H1 (cell line): ENCODE measurements around the gene ABCC4. TPM values are rescaled to one million over a fixed set of nuclear protein-coding genes. Genes with fewer than 3 reads are reported as not detected.

ENCODE experiments used
- CTCF ChIA-PET: fragments of 300-600 bp; sonication (Branson Sonifier 250); formaldehyde crosslinking; loops from one replicate; lab custom pipeline; 2021; ENCODE audit not compliant: partially characterized antibody; lab: Charles Lee
- POLR2A ChIA-PET: fragments of 300-600 bp; sonication (Branson Sonifier 250); formaldehyde crosslinking; loops from one replicate; lab custom pipeline; 2021; ENCODE audit warnings: inconsistent platforms; ENCODE audit not compliant: partially characterized antibody; lab: Charles Lee
- DNase-seq, 2 experiments: peaks; one replicate each; pipeline versions ENCODE4 v3.0.0 to v3.0.0-alpha.2; 2010 to 2022; ENCODE audit warnings: low spot score in 2 of 2, low read depth in 1 of 2, mixed read lengths in 1 of 2
- FAIRE-seq: peaks from 2 replicates; lab custom pipeline; 2011; peaks lifted over from hg19 to GRCh38; lab: Jason Lieb, UNC
- H2AFZ ChIP-seq: 2 replicates; pipeline ENCODE4 v1.8.1; 2012; ENCODE audit warnings: low read length, inconsistent platforms
- H2AK5ac ChIP-seq: 2 replicates; pipeline ENCODE4 v1.6.1; 2013; ENCODE audit warnings: low read depth, low read length
- H2BK120ac ChIP-seq: replicated peaks from 2 replicates; pipeline ENCODE3; 2013; ENCODE audit warnings: low read depth, low read length, inconsistent platforms
- H2BK12ac ChIP-seq: 2 replicates; pipeline ENCODE4 v1.6.1; 2013; ENCODE audit warnings: low read depth, low read length
- H2BK15ac ChIP-seq: 2 replicates; pipeline ENCODE4 v1.6.1; 2013; ENCODE audit warnings: low read length
- H2BK20ac ChIP-seq: 2 replicates; pipeline ENCODE4 v1.6.1; 2013; ENCODE audit warnings: low read length
- H2BK5ac ChIP-seq: 2 replicates; pipeline ENCODE4 v1.6.1; 2013; ENCODE audit warnings: low read depth, low read length
- H3K14ac ChIP-seq: 2 replicates; pipeline ENCODE4 v1.6.1; 2013; ENCODE audit warnings: inconsistent platforms; ENCODE audit not compliant: insufficient read length
- H3K18ac ChIP-seq: 2 replicates; pipeline ENCODE4 v1.6.1; 2013; ENCODE audit warnings: low read length; ENCODE audit errors: extremely low read depth
- H3K23ac ChIP-seq: 2 replicates; pipeline ENCODE4 v1.6.1; 2013; ENCODE audit warnings: inconsistent platforms; ENCODE audit not compliant: insufficient read length
- H3K23me2 ChIP-seq: 2 replicates; pipeline ENCODE4 v1.6.1; 2013; ENCODE audit warnings: low read depth, low read length
- H3K27ac ChIP-seq: 2 replicates; pipeline ENCODE4 v1.6.1; 2011; ENCODE audit warnings: low read depth, low read length, inconsistent platforms
- H3K27me3 ChIP-seq, 4 experiments: replicated peaks in 1 of 4; 1 replicate in 1 of 4; 2 replicates in 3 of 4; pipeline versions ENCODE4 v1.6.1 to v1.8.1; 2011 to 2013; ENCODE audit warnings: low read length in 3 of 4, mild to moderate bottlenecking in 3 of 4, inconsistent platforms in 2 of 4, mixed read lengths in 2 of 4, moderate library complexity in 1 of 4; ENCODE audit not compliant: control insufficient read depth in 3 of 4, insufficient read depth in 3 of 4; ENCODE audit errors: extremely low read depth in 1 of 4
- H3K36me3 ChIP-seq, 4 experiments: 2 replicates each; pipeline versions ENCODE4 v1.6.1 to v1.8.1; 2011 to 2013; ENCODE audit warnings: mild to moderate bottlenecking in 4 of 4, low read length in 3 of 4, moderate library complexity in 2 of 4, control low read depth in 1 of 4, inconsistent platforms in 1 of 4; ENCODE audit not compliant: insufficient read depth in 4 of 4, control insufficient read depth in 2 of 4
- H3K4ac ChIP-seq: replicated peaks from 2 replicates; pipeline ENCODE3; 2013; ENCODE audit warnings: low read length, low read depth, mixed read lengths, inconsistent platforms; ENCODE audit not compliant: insufficient read length
- H3K4me1 ChIP-seq, 4 experiments: replicated peaks in 1 of 4; 1 replicate in 1 of 4; 2 replicates in 3 of 4; pipeline versions ENCODE4 v1.6.1 to v1.8.1; 2011 to 2013; ENCODE audit warnings: low read length in 3 of 4, inconsistent platforms in 2 of 4, mixed read lengths in 1 of 4; ENCODE audit not compliant: insufficient read depth in 4 of 4, control insufficient read depth in 3 of 4
- H3K4me2 ChIP-seq, 2 experiments: 2 replicates each; pipeline versions ENCODE4 v1.6.1 to v1.8.1; 2011 to 2013; ENCODE audit warnings: low read depth in 2 of 2, low read length in 2 of 2, control low read depth in 1 of 2, inconsistent platforms in 1 of 2, mild to moderate bottlenecking in 1 of 2; ENCODE audit not compliant: insufficient read depth in 1 of 2
- H3K4me3 ChIP-seq, 4 experiments: fragments of 200-600, 300-600 bp in 1 of 4; sonication (generic), shearing (Covaris generic), sonication (Bioruptor Twin) in 1 of 4; 2 replicates each; pipeline versions ENCODE4 v1.5.1 to v1.8.1; 2011 to 2016; ENCODE audit warnings: low read length in 4 of 4, low read depth in 3 of 4, control low read depth in 2 of 4, inconsistent platforms in 2 of 4, mild to moderate bottlenecking in 2 of 4, mixed read lengths in 1 of 4, moderate library complexity in 1 of 4; ENCODE audit not compliant: insufficient read depth in 2 of 4; ENCODE audit errors: extremely low read depth in 1 of 4
- H3K56ac ChIP-seq: replicated peaks from 2 replicates; pipeline ENCODE3; 2013; ENCODE audit warnings: low read depth, mild to moderate bottlenecking, mixed read lengths, low read length, inconsistent platforms; ENCODE audit not compliant: insufficient read length
- H3K79me1 ChIP-seq: 2 replicates; pipeline ENCODE4 v1.6.1; 2013; ENCODE audit warnings: low read depth, low read length, control low read depth
- H3K79me2 ChIP-seq, 2 experiments: 2 replicates each; pipeline versions ENCODE4 v1.6.1 to v1.8.1; 2012 to 2013; ENCODE audit warnings: low read length in 2 of 2, mild to moderate bottlenecking in 2 of 2, inconsistent platforms in 1 of 2; ENCODE audit not compliant: insufficient read depth in 2 of 2, control insufficient read depth in 1 of 2
- H3K9ac ChIP-seq, 4 experiments: replicated peaks in 1 of 4; 1 replicate in 1 of 4; 2 replicates in 3 of 4; pipeline versions ENCODE4 v1.6.1 to v1.8.1; 2011 to 2013; ENCODE audit warnings: low read depth in 3 of 4, low read length in 3 of 4, control low read depth in 2 of 4, mild to moderate bottlenecking in 2 of 4, moderate library complexity in 2 of 4, inconsistent platforms in 1 of 4; ENCODE audit errors: extremely low read depth in 1 of 4
- H3K9me3 ChIP-seq, 2 experiments: 2 replicates each; pipeline versions ENCODE4 v1.6.1 to v1.8.1; 2012 to 2013; ENCODE audit warnings: mild to moderate bottlenecking in 2 of 2, moderate library complexity in 2 of 2, control low read depth in 1 of 2, inconsistent platforms in 1 of 2, low read depth in 1 of 2, low read length in 1 of 2, mixed read lengths in 1 of 2; ENCODE audit not compliant: insufficient read depth in 2 of 2
- H4K20me1 ChIP-seq, 2 experiments: replicated peaks in 1 of 2; 2 replicates each; pipeline versions ENCODE3 to v1.8.1; 2011 to 2013; ENCODE audit warnings: inconsistent platforms in 2 of 2, low read length in 2 of 2, mild to moderate bottlenecking in 1 of 2; ENCODE audit not compliant: insufficient read depth in 2 of 2, control insufficient read depth in 1 of 2
- H4K5ac ChIP-seq: 2 replicates; pipeline ENCODE4 v1.6.1; 2013; ENCODE audit warnings: low read length, low read depth, mixed read lengths, inconsistent platforms; ENCODE audit not compliant: insufficient read length
- H4K8ac ChIP-seq: 2 replicates; pipeline ENCODE4 v1.8.0; 2013; ENCODE audit warnings: mild to moderate bottlenecking, moderate library complexity, low read length, inconsistent platforms; ENCODE audit not compliant: insufficient read depth; ENCODE audit errors: extremely low read depth
- H4K91ac ChIP-seq: replicated peaks from 2 replicates; pipeline ENCODE3; 2013; ENCODE audit warnings: low read length, mixed read lengths, inconsistent platforms; ENCODE audit not compliant: insufficient read length
- BCL11A ChIP-seq, 2 experiments: IDR thresholded peaks; one replicate each; pipeline ENCODE4 v1.6.1; 2011; ENCODE audit warnings: low read depth in 2 of 2, low read length in 2 of 2, mild to moderate bottlenecking in 2 of 2
- NANOG ChIP-seq: IDR thresholded peaks from 2 replicates; pipeline ENCODE4 v1.6.1; 2011; ENCODE audit warnings: low read length, low read depth, mild to moderate bottlenecking, inconsistent platforms; ENCODE audit not compliant: insufficient read depth, poor library complexity, severe bottlenecking
- POLR2A ChIP-seq, 2 experiments: IDR thresholded peaks; 1 replicate in 1 of 2; 2 replicates in 1 of 2; pipeline ENCODE4 v1.6.1; 2011; ENCODE audit warnings: low read depth in 2 of 2, low read length in 2 of 2, mild to moderate bottlenecking in 2 of 2; ENCODE audit errors: control extremely low read depth in 1 of 2
- SP2 ChIP-seq: IDR thresholded peaks from 2 replicates; pipeline ENCODE4 v1.6.1; 2012; ENCODE audit warnings: mild to moderate bottlenecking, low read length, inconsistent platforms
- SRF ChIP-seq: IDR thresholded peaks from 2 replicates; pipeline ENCODE4 v1.6.1; 2011; ENCODE audit warnings: mild to moderate bottlenecking, low read depth, low read length, moderate library complexity
- WGBS, 2 experiments: shearing (Covaris generic) in 1 of 2; methylation state at CpG; one replicate each; pipeline versions ENCODE4 v1.1.6 to v1.1.7; 2013 to 2015; ENCODE audit warnings: low lambda C conversion rate in 2 of 2, mixed read lengths in 2 of 2, inconsistent platforms in 1 of 2, low coverage in 1 of 2, missing lambda C conversion rate in 1 of 2; ENCODE audit not compliant: insufficient replicate concordance in 2 of 2, insufficient coverage in 1 of 2, insufficient read length in 1 of 2; ENCODE audit errors: extremely low coverage in 1 of 2, missing lambda C conversion rate in 1 of 2; 5-methylcytosine and 5-hydroxymethylcytosine counted together
- polyA plus RNA-seq, 7 experiments: library from polyadenylated mRNA; depleted of rRNA in 3 of 7; stranded (reverse) in 5 of 7; unstranded in 2 of 7; fragments of >200 nt in 5 of 7; fragments of 200-250 nt in 2 of 7; gene quantifications; 1 replicate in 5 of 7; 2 replicates in 1 of 7; 4 replicates in 1 of 7; pipeline versions ENCODE4 v1.2.1 to v1.2.3, GENCODE V29; 2011 to 2013; ENCODE audit warnings: missing spikeins in 2 of 7, mixed read lengths in 2 of 7
- total RNA-seq: library from RNA; stranded (reverse); fragmentation: NEBNext Ultra II Directional; extraction: Animal tissue kit (Norgen Biotek cat#: 25700); gene quantifications from 2 replicates; pipeline ENCODE4 v1.2.1, GENCODE V29; 2021
- TF ChIP-seq, protein P1 (sequence below): IDR thresholded peaks from 2 replicates; pipeline ENCODE4 v1.6.1; 2012; ENCODE audit warnings: inconsistent platforms

ABCC4 gene
- total and polyA plus RNA-seq, 2 of the 8 experiments (the other 6 are each of a cell fraction or from before 2014, with no cell fraction given) = 4.0 to 14.1 TPM

GRCh38 chr13:95019886-95020285 is 281.4 kb downstream of the ABCC4 start:
- no peak overlapping the region for H2BK20ac ChIP-seq
- no peak overlapping the region for H3K4me2 ChIP-seq
- TF ChIP-seq POLR2A (IDR thresholded peaks at IDR 0.05; ENCODE audit: control extremely low read depth in 1 of 2, low read depth in 2 of 2, low read length in 2 of 2) (no peak), SP2 (no peak), BCL11A (IDR thresholded peaks at IDR 0.05; ENCODE audit: low read depth in 2 of 2, low read length in 2 of 2) (no peak), NANOG (no peak), SRF (no peak)
- TF ChIP-seq, protein P1, sequence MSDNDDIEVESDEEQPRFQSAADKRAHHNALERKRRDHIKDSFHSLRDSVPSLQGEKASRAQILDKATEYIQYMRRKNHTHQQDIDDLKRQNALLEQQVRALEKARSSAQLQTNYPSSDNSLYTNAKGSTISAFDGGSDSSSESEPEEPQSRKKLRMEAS = no peak
- TF ChIP-seq, all 59 proteins: peak for 0
- no peak for DNase-seq
- POLR2A ChIA-PET = no interaction called here
- Histone ChIP-seq H3K4ac (no peak overlapping the region), H3K56ac (no peak overlapping the region), H3K36me3 (no peaks in the 10 kb centered on the region; a peak in 1 of 8 replicates), H2BK12ac (no peak overlapping the region), H3K9ac (no peak overlapping the region), H3K27ac (no peak overlapping the region), H3K79me2 (no peaks in the 10 kb centered on the region), H3K18ac (no peak overlapping the region), H2BK120ac (no peak overlapping the region), H4K20me1 (no peaks in the 10 kb centered on the region), H3K9me3 (no peaks in the 10 kb centered on the region), H3K27me3 (no peaks in the 10 kb centered on the region), H3K4me3 (no peak overlapping the region), H4K5ac (no peak overlapping the region), H2AK5ac (no peak overlapping the region), H3K79me1 (no peaks in the 10 kb centered on the region), H4K91ac (no peak overlapping the region), H2BK15ac (no peak overlapping the region), H3K4me1 (no peaks in the 10 kb centered on the region), H2BK5ac (no peak overlapping the region), H4K8ac (no peak overlapping the region), H2AFZ (no peak overlapping the region), H3K14ac (no peak overlapping the region), H3K23ac (no peak overlapping the region), H3K23me2 (peaks cover under 1% of the 10 kb centered on the region; the same call in 1 of the 2 replicates)
- CTCF ChIA-PET = no interaction called here
- WGBS, 2 experiments = 78% methylated on average over 7 of the region's 7 CpGs; no CpG with 5 or more reads in 1 of the 2 experiments
- FAIRE-seq = no peak
